Ureter (tissue), 1 donor: ENCODE measurements around the gene STK24. TPM values are rescaled to one million over a fixed set of nuclear protein-coding genes. Genes with fewer than 3 reads are reported as not detected.
"Not testable (repeated sequence)": the region's sequence is repeated elsewhere in the genome, so short reads cannot be mapped to it uniquely, and the experiment has no call there.

Source experiments
- DNase-seq: peaks from one replicate; pipeline ENCODE4 v3.0.0-alpha.2; 2020; ENCODE audit warnings: low spot score
- total RNA-seq: library from RNA; stranded (reverse); gene quantifications from one replicate; pipeline ENCODE4 v1.2.4, GENCODE V29; 2023
- donor health status: DM: yes; HTN: yes; CAD: no.

STK24 gene
- total RNA-seq, 1 donor from 2014 or later = 160 TPM

DNA sequence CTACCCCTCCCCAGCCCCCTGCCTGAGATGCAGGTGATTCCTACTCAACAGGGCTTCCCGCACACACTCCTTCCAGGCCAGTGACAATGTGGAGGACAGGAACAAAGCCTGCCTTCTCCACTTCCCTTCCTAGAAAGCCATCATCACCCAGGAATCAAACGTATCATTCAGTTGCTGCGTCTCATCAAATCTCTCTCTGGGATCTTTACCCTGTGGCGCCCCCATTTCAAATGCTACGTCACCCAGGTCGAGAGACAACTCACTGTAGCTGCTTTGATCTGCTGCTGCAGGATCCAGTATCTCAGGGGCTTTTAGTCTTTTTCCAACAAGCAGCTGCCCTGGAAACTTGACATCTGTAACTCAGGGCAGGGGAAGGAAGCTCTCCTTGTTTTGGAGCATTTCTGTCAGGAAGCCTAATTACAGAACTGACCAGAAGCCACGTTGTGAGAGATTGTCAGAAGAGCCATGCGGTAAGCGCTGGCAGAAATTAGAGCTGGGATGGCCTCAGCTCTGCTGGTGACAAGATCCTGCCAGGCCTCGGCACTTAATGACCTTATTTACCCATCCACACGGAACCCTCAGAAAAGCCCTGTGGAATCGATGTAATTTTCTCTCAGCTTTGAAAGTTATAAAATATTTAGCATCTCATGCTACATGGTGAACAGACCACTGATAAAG lies 140.5 kb downstream of the STK24 start:
- DNase-seq = no peak

DNA sequence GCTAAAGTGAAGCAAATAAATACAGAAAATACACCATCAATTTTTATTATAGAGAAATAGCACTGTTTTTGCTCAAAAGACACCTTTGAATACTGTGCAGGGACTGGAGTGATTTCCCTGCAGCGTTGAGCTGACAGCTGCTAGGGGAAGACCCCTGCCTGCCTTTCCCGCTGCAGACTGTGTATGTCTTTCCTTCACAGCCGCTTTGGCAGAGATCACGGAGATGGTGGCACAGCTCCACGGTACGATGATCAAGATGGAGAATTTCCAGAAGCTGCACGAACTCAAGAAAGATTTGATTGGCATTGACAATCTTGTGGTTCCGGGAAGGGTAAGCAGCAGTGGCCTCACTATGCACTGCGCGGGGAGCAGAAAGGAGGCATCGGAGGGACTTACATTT lies 141.5 kb downstream of the STK24 start:
- DNase-seq = no peak

DNA sequence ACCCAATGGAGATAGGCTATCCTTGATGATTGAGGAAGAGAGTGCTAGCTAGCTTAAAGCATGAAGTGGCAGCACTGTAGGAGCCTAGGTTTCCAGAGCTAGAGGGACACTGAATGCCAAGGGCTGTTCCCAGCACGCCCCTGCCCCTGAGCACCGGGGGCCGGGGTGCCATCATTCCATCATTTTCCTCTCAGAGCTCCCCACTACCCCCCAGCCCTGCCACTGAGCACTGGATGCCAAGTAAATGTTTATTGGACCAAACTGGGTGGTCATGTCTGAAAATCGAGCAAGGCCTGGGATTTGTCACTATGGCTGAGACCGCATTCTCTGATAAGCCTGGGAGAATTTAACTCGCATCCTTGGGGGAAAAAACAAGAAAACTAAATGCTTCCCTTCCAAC lies 142.8 kb downstream of the STK24 start:
- DNase-seq = no peak

DNA sequence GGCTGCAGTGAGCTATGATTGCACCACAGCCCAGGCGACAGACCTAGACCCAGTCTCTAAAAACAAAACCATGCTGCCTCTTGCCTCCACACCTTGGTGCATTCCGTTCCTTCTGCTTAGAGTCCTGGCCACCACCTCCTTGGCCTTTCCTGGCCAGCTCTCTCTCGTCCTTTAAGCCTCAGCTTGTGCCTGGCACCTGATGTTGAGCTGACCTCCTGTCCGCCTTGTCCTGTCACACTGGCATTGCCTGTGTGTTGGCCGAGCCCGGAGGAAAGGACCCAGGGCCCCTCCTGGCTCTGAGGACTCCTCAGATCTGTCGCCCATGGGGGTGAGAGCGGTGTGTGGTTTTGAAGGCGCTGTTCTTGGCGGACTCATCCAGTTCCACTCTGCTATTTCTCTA lies 143.3 kb downstream of the STK24 start:
- DNase-seq = no peak

DNA sequence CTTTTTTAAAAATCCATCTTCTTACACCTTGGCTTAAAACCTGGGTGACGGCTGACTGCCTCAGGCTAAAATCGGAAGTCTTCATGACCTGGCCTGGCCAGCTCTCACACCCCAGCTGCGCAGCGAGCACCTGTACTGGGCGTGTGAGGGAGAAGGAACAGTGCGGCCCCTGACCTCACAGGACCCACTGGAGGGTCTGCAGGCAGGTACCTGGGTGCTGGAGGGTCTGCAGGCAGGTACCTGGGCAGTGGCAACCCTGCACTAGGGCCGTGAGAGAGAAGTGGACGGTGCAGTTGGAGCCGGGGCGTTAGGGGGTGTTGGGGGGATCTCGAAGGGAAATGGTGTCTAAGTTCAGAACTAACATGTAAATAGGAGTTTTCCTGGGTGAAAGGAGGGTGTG lies 144.3 kb downstream of the STK24 start:
- DNase-seq = no peak

DNA sequence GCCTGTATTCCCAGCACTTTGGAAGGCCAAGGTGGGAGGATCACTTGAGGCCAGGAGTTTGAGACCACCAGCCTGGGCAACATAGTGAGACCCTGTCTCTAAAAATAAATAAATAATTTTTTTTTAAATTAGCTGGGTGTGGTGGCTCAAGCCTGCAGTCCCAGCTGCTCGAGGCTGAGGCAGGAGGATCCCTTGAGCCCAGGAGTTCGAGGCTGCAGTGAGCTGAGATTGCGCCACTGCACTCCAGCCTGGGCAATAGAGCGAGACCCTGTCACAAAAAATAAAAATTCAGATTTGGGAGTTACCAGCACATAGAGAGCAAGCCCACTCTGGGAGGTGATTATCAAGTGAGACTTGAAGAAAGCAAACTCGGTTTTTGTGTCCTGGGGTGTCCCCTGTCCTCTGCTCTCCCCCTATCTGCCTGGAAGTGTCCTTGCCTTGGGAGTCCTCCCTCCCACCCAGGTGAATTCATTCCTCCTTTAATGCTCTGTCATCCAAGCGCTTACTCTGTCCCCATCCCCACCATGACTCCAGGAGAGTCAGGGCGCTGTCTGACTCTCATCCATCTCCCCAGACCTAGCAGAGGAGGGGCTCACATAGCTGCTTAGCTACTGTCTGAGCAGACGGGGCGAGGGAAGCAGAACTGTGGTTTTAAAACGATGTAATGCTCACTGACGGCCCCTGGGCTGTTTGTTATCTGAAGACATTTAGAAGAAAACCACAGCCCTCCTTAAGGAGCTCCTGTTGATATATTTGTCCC lies 146.8 kb downstream of the STK24 start:
- no peak for DNase-seq

DNA sequence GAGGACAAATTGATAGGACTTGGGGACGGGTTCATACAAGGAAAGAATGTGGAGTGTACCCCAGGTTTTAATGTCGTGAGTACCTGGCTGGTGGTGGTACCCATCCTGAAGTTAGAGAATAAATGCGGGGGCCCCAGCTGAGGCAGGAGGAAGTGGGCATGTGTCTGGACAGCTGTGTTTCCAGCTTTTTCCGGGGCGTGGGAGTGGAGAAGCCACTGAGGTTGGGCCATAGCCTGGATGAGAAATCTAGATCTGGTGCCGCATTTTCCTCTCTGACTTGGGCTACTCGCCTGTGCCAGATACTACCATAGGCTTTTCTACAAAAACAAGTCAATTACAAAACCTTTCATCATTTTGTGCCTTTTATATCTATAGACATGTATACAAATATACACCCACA lies 147.4 kb downstream of the STK24 start:
- no peak for DNase-seq

- DNase-seq = no peak
Observed at GRCh38 chr13:98429081-98429480, 147.8 kb downstream of the STK24 start.

DNA sequence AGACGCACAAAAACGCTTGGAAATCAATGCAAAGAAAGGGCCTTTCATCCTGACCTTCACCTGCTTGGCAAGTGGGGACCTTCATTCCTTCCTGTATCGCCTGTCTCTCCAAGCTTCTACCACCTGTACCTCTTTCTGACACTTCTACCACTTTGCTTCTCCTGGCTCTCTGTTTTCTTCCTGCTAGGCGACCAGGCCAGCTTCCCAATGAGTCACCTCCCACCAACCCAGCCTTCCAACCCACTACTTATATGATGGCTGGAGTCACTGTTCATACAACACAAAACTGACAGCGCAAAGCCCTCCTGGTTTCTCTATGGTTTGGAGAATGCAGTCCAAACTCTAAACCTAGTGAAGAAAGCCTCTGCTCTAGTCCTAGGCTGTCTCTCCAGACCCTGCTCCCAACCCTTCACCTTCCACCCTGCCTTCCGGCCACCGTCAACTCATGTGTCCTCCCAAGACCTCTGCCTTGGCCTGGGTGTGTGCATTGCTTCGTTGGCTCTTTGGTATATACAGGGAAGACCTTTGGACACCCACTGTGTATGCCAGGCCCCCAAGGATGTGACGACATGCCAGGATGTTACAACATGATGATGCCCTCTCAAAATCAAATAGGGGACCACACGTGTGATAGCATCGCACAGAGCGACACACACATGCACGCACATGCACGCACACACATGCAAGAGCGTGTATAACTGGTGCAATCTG lies 148.5 kb downstream of the STK24 start:
- DNase-seq = no peak

DNA sequence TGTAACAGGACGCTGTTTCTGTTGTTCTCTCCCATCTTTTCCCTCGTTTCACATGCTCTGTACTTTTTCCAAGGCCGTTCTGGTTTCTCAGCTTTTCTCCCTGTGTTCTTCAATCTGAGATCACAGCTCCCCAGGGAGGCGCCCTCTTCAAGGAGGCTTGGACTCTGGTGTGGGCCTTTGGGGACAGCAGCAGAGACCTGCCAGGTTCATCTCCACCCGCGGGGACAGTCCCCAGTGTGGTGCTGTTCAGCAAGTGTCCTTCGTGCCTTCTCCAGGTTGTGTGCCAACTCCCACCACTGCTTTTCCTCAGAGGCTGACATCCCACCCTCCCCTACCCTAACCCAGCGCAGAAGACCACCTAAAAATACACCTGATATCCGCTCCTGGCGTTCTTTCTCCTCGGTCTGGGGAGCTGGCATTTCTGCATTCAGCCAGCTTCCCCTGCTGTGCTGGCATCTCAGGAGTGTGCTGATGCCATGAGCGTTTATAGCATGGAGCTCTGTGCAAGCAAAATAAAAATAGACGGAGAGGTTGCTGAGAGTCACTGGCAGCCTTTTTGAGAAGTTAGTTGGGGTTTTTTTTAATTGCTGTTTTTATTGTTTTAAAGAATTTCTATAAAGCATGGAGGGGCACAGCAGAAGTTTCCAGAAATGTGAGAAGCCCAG lies 149.4 kb downstream of the STK24 start:
- no peak for DNase-seq

GRCh38 chr13:98423417-98423816 lies 153.5 kb downstream of the STK24 start:
- DNase-seq = no peak

- no peak for DNase-seq
Observed at GRCh38 chr13:98422046-98422445, 154.9 kb downstream of the STK24 start.

DNA sequence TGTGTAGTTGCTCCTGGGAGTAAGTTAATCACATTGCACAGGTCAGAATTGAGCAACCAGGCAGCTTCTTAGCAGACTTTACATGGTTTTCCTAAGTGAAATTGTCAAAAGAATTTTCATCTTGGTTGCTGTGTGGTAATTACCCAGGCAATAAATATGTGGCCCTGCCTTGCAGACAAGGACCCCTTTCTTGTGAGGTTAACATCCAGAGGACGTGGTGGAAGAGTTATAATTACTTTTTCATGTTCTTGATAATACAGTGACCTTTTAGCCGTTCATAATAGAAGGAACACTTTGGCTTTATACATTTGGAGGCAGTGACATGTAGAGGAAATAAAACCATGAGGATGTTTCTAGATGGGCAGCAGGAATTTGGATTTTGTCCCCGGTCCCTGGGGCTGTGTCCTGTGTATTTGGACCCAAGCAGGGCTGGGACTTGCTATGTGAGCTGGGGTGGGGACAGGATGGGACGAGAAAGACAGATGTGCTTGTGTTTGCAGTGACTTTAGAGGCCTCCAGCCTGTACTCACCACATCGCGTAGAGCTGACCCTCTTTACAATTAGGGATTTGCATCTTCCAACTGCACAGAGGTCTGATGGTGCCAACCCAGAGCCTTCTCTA lies 156.2 kb downstream of the STK24 start:
- no peak for DNase-seq

GRCh38 chr13:98419786-98420553 lies 156.9 kb downstream of the STK24 start:
- DNase-seq = no peak

GRCh38 chr13:98416408-98416807 lies 160.5 kb downstream of the STK24 start:
- DNase-seq = peak; percentile 61

DNA sequence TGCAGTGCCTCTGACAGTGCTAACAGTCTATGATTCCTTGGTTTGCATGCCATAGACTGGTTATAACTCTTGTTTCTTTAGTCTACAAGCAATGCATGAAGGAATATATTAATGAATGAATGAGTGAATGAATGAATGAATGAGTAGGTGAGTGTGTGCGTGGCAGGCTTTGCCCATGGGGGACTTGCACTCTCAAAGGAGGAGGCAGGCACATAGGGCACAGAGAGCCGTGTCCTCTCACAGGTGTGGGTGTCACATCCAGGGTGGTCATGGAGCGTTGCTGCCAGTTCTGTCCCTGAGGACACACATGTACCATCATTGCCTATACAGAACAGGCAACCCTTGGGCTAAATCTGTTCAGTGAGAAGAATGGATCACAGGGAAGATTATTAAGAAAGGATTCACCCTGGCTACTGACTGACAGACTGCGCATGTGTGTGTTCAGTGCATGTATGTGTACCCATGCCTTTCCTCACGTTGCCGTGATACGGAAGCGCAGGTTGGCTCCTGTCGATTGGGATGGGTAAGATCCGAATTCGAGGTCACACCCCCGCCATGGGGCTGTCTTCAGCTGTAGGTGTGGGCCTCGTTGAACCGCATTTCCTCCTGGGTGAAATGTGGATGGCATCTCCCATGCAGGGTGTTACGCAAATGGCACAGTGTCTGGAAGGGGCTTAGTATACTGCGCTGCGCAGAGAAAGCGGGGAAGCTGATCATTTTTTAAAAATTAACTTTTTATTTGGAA lies 161.4 kb downstream of the STK24 start:
- no peak for DNase-seq

- DNase-seq = no peak
Observed at GRCh38 chr13:98413796-98414195, 163.1 kb downstream of the STK24 start.

DNA sequence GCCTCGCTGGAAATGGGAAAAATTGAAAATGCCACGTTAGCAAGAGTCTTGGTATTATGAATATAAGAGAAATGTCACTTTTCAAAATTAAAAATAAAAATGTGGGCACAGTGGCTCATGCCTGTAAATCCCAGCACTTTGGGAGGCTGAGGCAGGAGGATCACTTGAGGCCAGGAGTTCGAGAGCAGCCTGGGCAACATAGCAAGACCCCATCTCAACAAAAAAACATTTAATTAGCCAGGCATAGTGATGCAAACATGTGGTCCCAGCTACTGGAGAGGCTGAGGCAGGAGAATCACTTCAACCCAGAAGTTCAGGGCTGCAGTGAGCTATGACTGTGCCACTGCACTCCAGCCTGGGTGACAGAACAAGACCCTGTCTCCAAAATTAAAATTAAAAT lies 163.6 kb downstream of the STK24 start:
- not testable (repeated sequence) for DNase-seq

GRCh38 chr13:98411617-98412265 lies 165.2 kb downstream of the STK24 start:
- no peak for DNase-seq

DNA sequence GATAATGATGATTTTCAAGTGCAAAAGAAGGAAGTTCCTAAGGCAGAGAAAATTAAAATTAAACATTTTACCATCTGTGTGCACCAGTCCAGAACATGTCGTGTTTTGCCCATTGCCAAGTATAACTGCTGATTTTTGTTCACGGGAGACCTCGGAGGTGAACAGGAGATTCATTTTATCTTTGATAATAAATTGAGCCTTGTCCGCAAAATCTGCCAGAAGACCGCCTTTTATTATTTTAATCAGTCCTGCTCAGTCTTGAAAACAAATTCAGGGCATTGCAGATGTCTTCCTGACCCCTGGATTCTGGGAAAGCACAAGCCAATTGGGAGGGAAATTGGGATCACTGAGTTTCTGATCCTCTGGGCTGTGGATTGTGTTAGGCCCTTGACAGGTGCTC lies 165.9 kb downstream of the STK24 start:
- DNase-seq = no peak
